Tibial nerve (tissue), 4 donors: ENCODE results near the gene SECISBP2L.

Experiments
- CTCF ChIP-seq, 5 experiments: fragments of 200-600 bp in 3 of 5; fragments of 450-650 bp in 2 of 5; sonication (generic) in 3 of 5; IDR thresholded peaks; one replicate each; pipeline ENCODE4 v1.5.1; 2016 to 2019; ENCODE audit warnings: antibody characterized with exemption in 5 of 5, mild to moderate bottlenecking in 3 of 5, moderate library complexity in 2 of 5
- EP300 ChIP-seq, 2 donors: sonication (generic); formaldehyde crosslinking; IDR thresholded peaks; one replicate each; pipeline ENCODE4 v1.6.1; 2017; ENCODE audit warnings: antibody characterized with exemption in 2 of 2, mild to moderate bottlenecking in 1 of 2

GRCh38 chr15:49064281-49064653, 18.0 kb upstream of the SECISBP2L start:
- TF ChIP-seq CTCF (IDR thresholded peaks at IDR 0.05): no peak
- TF ChIP-seq EP300 (IDR thresholded peaks at IDR 0.05): no peak
